GM18502 (cell line): Measurements from ENCODE around the gene TRAF1.

ENCODE experiments used
- ATAC-seq: cut with Tn5 transposase; IDR thresholded peaks from one replicate; pipeline ENCODE4 v1.9.1; 2021; ENCODE audit warnings: mild to moderate bottlenecking; ENCODE audit not compliant: unreplicated experiment, poor library complexity

The TRAF1 gene

DNA sequence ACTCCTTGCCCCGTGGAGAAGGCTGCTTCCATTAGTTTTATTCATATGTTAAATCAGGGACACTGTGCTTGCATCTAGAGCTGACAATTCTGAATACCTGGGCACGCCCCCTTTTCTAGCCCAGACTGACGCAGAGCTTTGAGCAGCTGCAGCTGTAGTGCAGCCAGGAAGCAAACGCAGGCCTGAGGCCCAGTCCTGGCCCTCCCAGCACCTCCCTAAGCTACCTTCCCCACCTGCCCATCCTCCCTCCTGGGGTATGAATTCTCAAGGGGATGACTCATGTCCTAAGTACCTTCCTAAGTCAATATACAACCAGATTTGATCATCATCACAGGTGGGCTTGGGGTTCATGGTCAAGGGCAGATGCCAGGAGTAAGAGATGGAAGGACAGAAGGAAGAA, 53.1 kb downstream of the TRAF1 start:
- no peak for ATAC-seq

DNA sequence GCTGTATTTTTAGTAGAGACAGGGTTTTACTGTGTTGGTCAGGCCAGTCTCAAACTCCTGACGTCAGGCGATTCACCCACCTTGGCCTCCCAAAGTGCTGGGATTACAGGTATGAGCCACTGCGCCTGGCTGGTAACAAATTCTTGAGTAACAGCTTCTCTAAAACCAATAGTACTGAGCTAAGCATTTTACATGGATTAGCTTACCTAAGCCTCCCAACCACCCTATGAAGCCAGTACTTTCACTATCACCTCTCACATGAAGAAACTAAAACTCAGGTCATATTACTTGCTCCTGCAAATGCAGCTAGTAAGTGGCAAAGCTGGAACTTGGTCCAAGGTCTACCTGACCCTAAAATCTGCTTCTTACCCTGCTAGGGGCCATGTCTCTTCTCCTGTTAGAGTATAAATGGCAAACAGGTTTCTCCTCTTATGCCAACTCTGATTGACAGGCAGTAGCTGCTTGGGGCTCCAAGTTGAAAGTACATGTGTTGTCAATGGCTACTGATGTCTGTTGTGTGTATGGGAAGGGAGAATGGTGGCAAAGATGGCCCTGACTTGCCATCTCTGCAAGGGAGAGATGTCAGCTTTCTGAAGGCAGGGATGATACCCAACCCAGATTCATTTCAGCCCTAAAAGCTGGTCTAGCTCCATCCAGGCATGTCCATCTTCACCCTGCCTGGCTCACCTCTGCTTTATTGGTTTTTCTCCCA, 53.6 kb downstream of the TRAF1 start:
- ATAC-seq: no peak

DNA sequence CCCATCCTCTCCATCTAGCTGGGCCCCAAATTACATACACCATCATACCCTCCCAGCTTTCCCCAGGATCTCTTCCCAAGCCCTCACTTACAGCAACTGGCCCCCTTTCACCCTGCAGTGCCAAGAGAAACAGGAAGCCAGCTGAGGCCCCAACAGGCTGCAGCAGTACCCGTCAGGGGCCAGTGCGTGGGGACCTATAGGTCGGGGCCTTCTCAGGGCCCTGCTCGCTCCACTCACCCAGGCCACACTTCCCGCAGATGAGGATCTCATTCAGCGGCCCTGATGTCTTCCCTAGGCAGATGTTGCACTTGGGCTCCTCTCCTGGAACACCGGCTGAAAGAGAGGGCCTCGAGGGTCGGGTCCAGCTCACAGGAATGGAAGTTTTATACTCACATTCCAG, 56.4 kb downstream of the TRAF1 start:
- ATAC-seq: no peak

DNA sequence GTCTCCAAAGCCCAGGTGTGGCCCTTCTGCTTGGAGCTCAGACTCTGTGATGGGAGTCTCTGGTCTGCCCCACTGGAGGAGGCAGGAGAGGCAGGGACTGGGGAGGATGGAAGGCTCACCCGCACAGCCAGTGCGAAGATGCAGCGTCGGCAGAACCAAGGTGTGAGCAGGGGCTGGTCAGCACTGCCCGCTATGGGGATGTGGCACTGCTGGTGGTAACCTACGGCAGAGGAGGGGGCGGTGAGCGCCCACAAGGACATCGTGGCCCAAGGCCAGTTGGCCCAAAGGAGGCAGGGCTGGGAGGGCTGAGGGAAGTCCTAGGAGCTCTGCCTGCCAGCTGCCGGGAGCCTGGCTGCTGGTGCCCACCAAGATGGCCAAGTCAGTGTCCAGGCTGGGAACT, 56.9 kb downstream of the TRAF1 start:
- no peak for ATAC-seq

DNA sequence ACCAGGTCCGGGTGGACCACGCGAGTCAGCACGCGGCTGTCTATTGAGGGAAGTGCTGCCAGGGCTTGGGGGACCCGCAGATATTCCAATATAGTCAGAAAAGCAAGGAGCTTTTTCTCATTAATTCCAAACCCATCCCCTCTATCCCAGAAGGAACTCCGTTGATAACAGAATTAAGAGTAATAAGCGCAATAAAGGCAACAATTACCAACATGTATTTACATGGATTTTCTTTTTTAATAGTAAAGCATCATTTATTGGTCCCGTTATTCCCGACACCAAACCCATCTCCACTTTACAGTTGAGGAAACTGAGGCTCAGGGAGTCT, 57.3 kb downstream of the TRAF1 start:
- no peak for ATAC-seq

DNA sequence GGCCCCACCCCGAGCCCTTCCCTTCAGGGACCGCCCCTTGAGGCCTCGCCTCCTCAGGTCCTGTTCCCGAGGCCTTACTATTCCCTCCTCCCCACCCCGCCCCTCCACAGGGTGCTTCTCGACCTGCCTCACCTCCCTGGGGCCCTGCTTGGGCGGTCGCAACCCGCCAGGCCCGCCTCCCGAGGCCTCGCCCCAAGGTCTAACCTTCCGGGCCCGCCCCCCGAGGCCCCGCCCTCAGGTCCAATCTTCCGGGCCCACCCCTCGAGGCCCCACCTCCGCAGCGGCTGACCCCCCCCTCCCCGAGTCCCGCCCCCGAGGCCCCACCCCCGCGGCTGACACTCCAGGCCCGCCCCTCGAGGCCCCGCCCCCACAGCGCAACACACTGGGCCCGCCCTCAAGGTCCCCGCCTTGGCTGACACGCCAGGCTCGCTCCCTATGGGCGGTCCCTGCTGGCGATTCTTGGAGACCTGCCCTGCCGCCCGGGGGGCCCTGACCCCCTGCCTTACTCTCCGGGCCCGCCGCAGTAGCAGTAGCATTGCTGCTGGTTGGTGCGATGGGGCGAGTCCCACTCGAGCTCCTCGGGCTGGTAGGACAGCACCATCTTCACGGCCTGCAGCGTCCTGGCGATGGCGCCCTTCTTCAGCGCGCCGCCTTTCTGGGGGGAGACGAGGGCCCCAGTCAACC, 57.8 kb downstream of the TRAF1 start:
- ATAC-seq: peak; percentile 94

DNA sequence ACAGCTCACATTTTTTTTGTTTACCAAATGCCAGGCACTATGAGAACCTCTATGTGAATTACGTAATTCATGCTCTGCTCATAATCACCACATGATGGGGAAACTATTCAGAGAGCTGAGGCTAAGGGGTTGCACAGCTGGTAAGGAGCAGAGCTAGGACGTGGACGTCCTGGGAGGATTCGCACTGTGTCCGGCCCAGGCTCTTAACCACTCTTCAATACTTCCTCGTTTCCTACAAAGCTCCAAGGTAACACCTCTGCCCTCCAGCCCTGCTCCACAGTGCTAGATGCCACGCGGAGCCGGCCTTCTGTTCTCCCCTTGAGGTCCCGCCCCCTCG, 58.3 kb downstream of the TRAF1 start:
- ATAC-seq: no peak

DNA sequence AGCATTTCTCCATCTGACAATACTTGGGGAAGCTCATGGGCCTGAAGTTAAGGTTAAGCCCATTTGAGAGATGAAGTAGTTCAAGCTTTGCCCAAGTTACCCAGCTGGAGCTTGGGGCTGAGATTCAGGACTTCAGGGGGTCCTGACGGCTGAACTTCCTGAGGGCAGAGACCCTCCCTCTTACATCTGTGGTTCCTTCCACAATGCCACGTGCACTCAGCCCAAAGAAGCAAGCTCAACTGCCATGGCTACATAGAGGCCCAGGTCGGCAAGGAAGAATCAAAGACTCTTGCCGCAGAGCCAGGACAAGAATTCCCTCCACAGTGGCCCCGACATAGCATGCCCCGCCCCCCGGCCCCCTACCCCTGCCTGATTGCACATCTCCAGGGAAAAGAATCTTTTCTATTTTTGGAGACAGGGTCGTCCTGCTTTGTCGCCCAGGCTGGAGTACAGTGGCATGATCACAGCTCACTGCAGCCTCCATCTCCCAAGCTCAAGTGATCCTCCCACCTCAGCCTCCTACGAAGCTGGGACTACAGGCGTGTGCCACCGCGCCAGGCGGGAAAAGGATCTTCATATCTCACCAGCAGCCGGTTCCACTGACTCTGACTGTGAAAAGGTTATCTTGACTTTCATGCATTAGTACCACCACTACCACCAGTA, 58.8 kb downstream of the TRAF1 start:
- ATAC-seq: no peak

DNA sequence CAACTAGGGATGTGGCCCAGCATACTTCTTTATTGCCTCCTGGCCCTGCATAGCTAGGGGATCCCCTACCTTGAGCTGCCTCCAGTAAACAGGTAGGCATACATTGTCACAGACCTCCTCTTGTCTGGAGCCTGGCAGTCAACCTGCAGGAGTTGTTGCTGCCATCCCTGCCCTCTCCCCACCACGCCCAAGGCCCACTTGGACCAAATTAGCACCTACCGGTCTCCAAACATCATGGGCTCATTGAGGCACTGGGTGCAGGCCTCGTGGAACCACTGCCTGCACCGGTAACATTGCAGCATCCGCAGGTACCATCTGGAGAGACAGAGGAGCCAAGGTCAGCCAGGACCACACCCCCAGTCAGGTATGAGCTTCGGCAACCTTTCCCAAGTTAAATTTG, 59.9 kb downstream of the TRAF1 start:
- no peak for ATAC-seq

DNA sequence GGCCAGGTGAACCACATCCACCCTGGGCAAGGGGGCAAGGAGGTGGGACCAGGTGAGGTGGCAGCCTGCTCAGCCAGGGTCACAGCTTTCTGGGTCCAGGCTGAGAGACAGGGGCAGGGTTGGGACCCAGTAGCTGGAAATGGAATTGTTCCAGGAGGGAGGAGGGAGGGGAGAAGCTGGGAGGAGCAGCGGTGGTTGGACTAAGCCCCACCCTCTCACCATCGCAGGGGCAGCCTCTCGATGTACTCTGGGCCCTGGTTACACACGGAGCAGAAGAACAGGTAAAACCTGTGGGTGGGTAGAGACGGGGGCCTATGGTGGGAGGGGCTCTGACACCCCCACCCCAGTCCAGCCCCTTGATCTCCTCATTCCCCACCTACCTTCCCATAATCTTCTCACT, 60.8 kb downstream of the TRAF1 start:
- no peak for ATAC-seq

DNA sequence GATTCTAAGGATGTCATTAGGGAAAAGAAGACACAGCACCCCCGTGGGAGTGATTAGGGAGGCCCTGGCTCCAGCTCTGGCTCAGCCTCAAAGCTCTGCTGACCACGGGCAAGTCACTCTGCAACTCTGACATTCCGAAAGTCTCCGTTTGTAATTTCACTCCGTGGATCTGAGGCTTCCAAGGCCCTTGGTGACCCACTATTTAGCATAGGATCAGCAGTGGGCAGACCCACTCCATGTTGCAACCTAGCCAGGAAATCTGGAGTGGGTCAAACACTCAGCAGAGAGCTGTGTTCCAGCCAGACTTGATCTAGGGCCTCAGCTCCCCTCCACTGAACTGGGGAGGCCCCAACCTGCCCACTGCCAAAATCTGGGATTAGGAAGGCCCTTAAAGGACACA, 61.4 kb downstream of the TRAF1 start:
- ATAC-seq: no peak

DNA sequence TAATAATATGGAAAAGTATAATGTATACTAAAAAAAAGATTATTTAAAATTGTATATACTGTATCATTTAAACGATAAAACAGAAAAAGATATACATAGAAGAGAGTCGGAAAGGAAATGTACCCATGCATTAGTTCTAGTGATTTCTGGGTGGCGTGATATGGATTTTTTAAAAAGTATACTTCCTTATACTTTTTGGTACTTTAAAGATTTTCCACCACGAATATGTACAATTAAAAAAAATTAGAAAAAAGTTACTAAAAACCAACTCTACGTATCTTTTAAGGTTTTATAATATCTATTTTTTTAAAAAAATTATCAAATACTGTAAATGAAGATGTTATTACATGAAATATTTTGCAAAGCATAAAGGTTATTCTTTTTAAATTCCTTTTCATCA, 61.9 kb downstream of the TRAF1 start:
- no peak for ATAC-seq

DNA sequence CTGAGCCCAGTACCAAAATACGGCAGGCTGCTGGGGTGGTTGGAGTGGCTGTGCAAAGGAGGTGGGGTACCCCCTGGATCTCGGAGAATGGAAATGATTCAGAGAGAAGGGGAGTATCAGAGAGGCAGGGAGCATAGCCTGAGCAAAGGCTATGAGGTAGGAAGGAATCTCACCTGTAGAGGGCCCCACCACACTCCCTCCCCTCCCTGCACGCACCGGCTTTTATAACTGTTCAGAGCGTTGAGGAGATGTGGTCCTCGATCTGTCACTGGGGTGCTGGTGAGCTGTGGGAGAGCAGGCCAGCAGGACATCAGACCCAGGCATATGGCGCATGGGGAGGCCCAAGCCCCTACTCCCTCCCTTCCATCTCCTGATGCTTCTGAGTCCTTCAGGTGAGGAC, 62.8 kb downstream of the TRAF1 start:
- no peak for ATAC-seq

DNA sequence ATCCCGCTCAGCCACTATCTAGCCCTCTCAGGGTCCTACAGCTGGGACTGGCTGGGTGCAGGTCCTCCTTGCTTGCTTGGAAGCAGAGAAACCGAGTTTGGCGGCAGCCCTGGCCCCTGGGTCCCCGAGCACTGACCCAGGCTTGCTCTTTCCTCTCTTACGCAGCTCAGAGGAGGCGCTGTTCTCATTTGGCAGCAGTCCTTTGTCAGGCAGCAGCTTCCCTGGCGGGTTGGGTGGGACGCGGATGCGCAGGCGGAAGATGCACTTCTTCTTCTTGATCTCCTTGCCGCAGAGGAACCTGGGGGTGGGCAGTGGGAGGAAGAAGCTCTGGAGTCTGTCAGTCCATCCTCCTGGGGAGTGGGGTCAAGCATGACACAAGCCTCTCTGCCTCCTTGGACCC, 64.1 kb downstream of the TRAF1 start:
- no peak for ATAC-seq

DNA sequence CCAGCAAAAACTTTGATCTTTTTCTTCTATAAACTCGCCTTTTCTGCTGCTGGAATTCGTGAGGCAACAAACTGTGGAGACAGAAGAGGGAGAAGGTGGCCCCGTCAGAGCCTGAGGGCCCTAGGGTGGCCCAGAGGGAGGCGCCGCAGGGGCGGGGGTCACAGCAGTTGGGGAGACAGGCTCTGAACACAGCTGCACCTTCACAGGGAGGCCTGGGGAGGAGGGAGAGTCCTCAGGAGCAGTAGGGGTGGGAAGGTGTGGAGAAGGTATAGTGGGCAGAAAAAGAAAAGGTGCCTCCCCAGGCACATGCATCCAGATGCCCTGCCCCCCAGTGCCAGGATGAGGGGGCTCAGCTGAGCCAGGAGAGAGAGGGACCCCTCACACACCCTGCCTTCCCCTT, 64.7 kb downstream of the TRAF1 start:
- no peak for ATAC-seq

DNA sequence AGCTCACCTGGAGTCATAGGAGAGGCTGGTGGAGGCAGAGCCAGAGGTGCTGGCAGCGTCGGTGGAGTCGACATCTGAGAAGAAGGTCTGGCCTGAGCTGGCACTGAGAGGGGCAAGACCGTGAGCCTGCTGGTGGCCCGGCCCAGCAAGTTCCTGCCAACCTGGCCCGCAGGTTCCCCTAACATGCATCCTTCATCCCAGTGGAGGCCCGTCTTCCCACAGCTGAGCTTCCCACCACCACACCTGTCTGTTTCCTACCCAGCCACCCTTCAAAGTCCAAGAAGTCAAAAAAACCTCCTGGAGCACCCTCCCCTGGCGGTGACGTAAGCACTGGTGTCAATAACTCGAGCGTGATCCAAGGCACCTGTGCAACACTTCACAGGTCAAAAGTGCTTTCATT, 66.5 kb downstream of the TRAF1 start:
- ATAC-seq: no peak

DNA sequence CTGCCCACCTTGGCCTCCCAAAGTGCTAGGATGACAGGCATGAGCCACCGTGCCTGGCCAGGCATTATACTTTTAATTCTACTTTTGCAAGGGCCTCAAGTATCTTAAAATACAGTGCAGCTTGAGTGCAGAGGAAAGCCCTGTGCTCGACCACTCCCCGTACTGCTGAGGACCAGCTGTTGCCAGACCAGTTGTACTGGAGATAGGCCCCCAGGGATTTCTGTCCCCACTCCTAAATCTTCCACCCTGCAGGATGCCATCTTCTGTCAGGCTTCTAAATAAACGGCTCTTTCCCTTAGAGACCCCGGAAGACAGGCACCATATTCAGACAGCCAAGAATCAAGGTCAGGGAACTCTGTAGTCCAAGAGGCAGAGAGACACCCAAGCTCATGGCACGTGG, 67.2 kb downstream of the TRAF1 start:
- ATAC-seq: no peak

DNA sequence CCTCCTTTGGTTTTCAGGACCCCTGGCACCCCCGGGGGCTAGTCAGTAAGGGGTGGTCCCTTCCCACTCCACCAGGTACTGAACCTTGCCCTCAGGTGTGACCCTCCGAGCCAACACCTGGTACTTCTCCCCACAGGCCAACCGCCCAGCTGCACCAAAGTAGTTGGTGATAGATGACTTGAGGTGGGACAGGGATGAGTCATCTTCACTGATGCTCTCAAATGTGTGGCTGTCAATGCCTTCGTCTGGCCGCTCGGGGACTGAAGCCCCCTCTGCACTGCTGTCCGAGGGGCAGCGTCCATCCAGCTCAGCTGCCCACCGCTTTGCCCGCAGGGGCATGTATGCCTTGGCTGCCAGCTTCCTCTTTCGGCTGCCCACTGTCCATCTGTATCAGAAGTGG, 68.7 kb downstream of the TRAF1 start:
- no peak for ATAC-seq

DNA sequence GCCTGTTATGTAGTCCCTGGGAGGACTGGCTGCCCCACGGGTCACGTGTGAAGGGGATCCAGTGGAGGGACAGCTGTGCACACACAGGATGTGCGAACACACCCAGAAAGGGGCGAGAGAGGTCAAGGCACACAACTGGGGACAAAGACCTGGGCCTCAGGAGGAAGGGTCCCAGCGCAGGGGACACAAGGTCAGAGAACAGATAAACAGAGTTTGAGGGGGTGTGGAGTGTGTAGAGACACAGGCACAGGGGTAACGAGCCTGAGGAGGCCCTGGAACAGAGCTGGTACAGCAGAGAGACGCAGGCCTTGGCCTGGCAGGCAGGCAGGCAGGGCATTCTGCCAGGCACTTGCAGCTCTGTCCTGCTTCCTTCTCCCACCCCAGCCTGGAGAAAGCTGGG, 69.1 kb downstream of the TRAF1 start:
- no peak for ATAC-seq

DNA sequence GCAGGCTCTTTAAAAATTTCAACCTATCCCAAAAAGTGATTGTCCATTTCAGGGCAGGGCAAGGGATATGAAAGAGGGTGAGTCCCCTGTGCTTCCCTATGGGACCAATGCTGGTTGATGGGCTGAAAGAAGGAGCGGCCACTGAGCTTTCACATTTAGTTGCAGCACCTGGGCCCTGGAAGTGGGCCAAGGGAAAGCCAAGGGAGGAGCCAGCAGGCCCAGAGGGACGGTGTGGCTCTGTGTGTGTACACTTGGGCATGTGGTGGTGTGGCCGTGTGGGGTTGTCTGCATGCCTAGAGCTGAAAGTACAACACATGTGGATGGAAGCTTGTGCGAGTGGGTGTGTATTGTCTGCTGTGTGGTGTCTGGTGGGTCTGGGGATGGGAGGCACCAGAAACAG, 69.9 kb downstream of the TRAF1 start:
- no peak for ATAC-seq

DNA sequence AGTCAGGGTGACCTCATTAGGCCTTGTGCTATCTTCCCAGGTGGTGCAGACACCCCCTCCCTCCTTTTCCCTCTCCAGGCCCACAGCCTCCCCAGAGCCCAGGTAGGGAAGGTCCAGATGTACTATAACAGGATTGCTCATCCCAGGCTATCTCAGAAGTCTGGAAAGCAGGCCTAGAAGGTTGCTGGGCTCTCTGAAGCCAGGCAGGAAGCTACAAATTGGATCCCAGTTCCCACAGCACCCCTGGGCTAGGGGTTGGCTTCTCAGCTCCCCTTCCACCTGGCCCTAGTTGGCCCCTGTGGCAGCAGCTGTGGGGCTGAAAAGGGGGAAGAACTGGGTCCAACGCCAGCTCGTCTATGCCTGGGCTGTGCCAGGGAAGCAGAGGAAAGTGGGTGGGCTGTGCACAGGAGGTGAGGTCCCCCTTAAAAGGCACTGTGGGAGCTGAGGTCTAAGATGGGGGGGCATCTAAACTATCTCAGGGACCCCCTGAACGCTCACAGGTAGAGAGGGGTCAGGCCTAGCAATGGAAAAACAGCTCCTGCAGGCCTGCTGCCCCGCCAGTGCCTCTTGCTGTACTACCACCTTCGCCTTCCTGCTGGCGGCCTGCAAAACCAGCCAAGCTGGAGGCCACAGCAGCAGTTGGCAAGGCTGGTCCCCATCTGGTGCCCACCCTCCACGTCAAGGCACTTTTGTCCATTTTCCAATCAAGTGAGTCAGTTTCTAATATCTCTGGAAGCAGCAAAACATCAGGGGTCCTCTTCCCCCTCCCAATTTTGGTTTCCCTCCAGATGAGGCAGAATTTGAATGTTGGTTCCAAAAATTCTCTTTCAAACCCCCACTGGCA, 70.5 kb downstream of the TRAF1 start:
- no peak for ATAC-seq
